Choroid plexus epithelial cell (primary cell): ENCODE results near the gene ERC1.
A peak's percentile ranks its signal among the peaks of the same experiment; 100 is the strongest.

Experiments used
- DNase-seq: peaks from one replicate; pipeline ENCODE4 v3.0.0-alpha.2; 2010; ENCODE audit warnings: low read depth
- H3K4me3 ChIP-seq: 2 replicates; pipeline ENCODE4 v1.5.1; 2011; ENCODE audit warnings: low read depth, mild to moderate bottlenecking, control low read depth, low read length, moderate library complexity
- TF ChIP-seq, protein P1 (sequence below): conservative IDR thresholded peaks from 2 replicates; pipeline ENCODE4 v1.5.1; 2011; ENCODE audit warnings: low read depth, mild to moderate bottlenecking, control low read depth, inconsistent platforms, low read length, moderate library complexity

The ERC1 gene

DNA sequence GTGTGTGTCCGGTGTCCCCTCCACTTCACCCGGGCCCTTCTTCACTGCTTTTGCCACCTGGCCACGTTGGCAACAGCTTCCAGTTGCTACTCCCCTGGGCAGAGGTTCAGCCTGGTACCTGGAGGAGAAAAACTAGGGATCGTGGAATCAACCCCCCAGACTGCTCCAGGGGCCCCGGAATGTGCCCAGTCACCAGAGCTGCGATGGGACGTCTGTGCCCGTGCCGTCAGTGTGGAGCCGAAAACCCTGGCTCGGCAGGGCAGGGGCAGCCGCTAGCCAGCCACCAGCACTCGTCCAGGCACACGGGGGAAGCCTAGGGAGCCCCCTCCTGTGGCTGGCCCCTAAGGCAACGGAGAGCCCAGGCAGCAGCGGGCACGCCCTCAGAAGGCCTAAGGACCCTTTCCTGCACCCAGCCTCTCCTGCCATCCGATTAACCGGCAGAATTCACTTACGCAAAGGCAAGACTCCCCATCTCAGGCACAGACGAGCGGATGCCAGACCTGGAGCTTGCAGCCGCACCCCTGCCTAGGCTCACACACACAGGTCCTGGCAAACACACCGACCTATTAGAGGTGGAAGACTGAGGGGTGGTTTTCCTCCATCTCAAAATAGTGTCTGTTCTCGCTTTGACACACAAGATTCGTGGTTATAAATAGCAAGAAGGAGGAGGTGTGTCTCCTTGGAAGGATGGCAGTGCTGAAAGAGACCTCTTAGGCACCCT lies 540.8 kb downstream of the ERC1 start:
- TF ChIP-seq, protein P1, sequence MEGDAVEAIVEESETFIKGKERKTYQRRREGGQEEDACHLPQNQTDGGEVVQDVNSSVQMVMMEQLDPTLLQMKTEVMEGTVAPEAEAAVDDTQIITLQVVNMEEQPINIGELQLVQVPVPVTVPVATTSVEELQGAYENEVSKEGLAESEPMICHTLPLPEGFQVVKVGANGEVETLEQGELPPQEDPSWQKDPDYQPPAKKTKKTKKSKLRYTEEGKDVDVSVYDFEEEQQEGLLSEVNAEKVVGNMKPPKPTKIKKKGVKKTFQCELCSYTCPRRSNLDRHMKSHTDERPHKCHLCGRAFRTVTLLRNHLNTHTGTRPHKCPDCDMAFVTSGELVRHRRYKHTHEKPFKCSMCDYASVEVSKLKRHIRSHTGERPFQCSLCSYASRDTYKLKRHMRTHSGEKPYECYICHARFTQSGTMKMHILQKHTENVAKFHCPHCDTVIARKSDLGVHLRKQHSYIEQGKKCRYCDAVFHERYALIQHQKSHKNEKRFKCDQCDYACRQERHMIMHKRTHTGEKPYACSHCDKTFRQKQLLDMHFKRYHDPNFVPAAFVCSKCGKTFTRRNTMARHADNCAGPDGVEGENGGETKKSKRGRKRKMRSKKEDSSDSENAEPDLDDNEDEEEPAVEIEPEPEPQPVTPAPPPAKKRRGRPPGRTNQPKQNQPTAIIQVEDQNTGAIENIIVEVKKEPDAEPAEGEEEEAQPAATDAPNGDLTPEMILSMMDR = no peak
- DNase-seq = no peak

GRCh38 chr12:1532375-1533165 lies 541.5 kb downstream of the ERC1 start:
- TF ChIP-seq, protein P1 = no peak
- H3K4me3 ChIP-seq = no peak overlapping the region

More for the DNA sequence above, 540.8 kb downstream of the ERC1 start:
- H3K4me3 ChIP-seq = peak overlapping the region; percentile 66

DNA sequence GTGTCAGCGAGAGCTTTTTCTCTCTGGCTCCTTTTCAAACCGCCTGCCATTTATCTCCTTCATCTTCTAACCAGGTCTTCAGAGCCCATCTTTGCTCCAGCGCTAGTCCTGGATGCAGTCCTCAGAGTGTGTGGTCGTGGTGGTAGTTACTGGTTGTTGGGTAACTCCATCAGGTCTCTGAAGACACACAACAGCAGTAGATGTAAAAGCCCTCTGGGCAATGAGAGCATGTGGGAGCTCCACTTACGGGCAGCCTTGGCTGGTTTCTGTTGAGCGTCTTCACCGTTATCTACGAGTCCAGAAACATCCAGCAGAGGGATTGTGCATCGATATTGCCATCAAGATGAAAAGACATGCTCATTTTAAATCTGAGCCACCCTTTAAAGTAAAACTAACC lies 542.2 kb downstream of the ERC1 start:
- DNase-seq = no peak
- TF ChIP-seq, protein P1 = no peak
- no peak overlapping the region for H3K4me3 ChIP-seq

More at GRCh38 chr12:1532375-1533165, 541.5 kb downstream of the ERC1 start:
- no peak for DNase-seq

GRCh38 chr12:1533602-1534304 lies 542.7 kb downstream of the ERC1 start:
- TF ChIP-seq, protein P1 = no peak
- DNase-seq = peak; percentile 30
- no peak overlapping the region for H3K4me3 ChIP-seq

DNA sequence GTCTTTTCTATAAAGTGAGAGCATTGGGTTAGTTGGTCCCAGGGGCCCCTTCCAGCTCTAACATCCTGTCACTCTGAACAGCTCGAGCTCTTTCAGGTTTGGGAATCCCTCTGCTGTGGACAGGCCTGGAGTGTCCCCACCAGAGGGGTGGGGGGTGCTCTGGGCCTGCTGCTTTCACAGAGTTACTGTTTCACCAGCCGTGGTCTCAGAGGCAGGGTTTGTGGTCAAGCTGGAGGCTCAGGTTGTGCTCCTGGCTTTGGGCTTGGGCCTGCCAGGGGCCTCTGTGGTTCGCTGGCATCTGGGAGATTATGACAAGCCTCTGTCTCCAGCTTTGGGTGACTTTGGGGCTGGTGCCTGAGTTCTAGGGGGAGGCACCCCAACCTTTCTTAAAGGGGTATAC lies 543.7 kb downstream of the ERC1 start:
- H3K4me3 ChIP-seq = no peak overlapping the region
- TF ChIP-seq, protein P1 = no peak
- DNase-seq = no peak

GRCh38 chr12:1536817-1537216 lies 545.8 kb downstream of the ERC1 start:
- TF ChIP-seq, protein P1 = no peak
- no peak for DNase-seq
- no peak overlapping the region for H3K4me3 ChIP-seq
